SIG-M5 (cell line): ENCODE measurements around the gene RRP8.

Experiments
- DNase-seq: peaks from one replicate; lab custom pipeline; 2025; lab: John Stamatoyannopoulos, UW

Gene RRP8

DNA sequence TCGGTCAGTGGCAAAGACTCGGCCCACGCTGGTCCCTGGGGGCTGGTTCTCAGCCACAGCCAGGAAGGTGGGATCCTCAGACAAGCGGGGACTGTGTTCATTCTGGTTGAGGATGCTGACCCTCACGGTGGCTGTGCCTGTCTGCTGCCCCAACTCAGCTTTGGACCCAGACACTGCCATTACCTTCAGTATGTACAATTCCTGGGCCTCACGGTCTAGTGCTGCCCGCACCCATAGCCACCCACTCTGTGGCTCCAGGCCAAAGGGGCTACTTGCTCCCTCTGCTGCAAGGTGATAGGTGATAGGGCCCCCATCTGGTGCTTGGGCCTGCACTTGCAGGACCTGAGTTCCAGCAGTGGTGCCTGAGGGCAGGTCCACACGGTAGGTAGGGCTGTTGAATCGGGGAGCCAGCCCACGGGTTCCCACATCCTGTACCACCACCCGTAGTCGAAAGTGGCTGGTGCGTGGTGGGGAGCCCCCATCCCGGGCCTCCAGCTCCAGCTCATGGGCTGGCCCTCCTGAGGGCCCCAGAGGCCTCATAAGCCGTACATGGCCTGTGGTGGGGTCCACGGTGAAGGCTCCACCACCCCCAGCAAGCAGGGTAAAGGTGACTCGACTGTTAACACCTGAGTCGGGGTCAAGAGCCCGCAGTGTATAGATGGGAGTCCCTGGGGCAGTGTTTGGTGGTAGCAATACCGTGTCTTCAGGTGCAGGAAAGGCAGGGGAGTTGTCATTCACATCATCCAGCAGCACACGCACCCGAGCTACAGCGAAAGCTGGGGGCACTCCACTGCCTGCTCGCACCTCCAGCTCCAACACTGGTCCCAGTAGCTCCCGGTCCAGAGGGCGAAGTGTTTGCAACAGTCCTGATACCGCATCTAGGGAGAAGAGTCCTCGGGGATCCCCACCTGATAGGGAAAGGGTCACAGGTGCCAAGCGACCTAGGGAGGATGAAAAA is 29.0 kb upstream of the RRP8 start:
- no peak for DNase-seq

DNA sequence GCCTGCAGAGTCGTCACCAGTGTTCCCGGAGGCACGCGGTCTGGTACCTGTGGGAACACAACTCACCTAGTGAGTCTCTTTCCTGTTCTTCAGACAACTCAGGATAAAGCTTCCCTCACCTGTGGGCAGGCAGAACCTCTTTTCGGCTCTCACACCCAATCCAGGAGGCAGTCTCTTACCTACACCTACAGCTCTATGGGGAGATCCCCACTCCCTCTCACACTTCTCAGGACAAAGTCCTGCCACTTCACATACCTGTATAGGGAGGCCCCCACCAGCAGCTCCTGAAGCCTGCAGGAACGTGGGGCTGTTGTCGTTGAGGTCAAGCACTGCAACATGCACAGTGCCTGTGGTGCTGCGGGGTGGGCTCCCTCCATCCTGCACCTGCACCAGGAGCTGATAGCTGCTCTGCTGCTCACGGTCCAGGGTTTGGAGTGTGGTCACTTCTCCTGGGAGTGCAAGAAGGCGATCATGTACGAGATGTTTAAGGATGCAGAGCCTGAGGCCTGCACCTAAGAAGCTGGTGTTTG is 28.0 kb upstream of the RRP8 start:
- no peak for DNase-seq

DNA sequence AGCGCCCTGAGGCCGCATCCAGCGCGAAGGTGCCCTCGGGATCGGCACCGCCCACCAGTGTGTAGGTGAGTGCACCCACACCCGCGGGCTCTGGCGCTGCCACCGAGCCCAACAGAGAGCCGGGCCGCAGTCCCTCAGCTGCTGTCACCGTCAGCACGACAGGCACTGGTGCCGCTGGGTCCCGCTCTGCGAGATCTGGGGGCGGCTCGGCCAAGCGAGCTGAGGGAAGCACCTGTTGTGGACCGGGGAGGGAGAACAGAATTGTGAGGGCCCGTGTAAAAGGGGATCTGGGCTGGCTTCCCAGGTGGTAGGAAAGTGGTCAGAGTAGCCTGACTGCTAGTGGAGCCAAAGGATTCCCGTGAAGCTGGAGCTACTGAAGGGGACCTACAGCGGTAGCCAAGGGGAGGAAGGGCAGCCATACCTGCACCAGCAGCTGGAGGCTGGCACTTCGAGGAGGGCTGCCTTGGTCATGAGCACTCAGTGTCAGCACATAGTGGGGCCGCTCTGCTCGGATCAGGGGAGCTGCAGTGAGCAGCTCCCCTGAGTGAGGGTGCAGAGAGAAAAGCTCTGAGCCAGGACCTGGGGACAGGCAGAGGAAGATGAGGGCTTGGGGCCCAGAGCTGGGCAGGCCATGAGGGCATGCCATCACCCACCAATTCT is 27.3 kb upstream of the RRP8 start:
- DNase-seq: no peak

- no peak for DNase-seq
Observed at GRCh38 chr11:6629892-6630631, 26.6 kb upstream of the RRP8 start.

- no peak for DNase-seq
Observed at GRCh38 chr11:6629573-6629891, 26.1 kb upstream of the RRP8 start.

DNA sequence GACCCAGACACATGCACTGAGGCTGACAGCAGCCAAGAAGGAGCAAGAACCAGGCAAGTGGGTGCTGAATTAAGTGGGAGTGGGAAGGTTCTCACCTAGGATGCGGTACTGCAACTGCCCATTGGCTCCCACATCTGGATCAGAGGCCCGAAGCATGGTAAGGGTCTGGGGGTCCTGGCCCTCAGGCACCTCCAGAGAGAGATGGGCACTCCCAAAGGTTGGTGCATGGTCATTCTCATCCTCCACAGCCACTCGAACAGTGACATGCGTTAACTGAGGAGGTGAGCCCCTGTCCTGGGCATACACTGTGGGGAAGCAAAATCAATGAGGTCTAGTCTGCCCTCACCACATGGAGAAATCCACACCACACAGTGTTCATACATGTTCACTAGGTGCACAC is 25.1 kb upstream of the RRP8 start:
- DNase-seq: no peak

DNA sequence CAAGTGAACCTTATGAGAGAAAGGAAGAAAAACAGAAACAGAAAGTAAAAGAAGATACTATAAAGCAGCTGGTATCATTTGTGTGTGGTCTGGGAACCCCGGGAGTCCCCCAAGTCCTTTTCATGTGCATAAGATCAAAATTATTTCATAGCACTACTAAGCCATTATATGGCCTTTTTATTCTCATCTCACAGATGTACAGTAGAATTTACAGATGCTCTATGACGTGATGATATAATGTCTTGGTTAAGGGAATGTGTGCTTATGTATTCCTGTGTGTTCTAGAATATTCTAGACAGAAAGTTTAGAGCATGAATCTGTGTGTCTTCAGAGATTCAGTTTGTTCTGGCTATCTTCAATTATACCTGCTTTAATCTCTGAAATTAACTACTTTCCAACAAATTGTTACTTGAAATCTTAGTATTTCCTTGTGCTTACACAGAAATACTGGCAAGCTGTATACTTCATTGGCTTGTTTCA is 24.4 kb upstream of the RRP8 start:
- no peak for DNase-seq

DNA sequence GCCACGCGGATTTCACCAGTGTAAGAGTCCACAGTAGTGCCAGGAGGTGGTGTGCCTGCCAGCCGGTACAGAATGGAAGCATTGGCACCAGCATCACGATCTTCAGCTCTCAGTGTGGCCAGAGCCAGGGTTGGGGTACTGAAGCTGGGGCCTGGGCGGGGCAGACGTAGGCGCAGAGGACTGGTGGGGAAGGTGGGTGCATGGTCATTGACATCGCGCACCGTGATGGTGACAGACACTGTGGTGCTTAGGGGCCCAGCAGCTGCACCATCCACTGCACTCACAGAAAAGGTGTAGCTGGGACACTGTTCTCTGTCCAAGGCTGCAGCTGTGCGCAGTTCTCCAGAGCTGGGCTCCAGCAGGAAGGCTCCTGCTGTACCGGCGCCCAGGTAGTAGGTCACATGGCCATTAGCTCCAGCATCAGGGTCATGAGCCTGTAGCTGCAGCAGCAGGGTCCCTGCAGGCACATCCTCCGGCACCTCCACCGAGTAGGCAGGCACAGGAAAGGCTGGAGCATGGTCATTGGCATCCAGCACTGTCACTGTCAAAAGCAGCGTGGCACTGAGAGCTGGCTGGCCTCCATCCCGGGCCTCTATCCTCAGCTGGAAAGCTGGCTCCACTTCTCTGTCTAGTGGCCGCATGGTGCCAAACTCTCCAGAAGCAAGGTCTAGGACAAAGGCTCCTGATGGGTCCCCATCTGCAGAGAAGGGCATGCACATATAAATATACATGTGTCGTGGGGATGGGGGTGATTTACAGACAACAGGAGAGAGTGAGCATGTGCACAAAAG is 23.8 kb upstream of the RRP8 start:
- DNase-seq: no peak

DNA sequence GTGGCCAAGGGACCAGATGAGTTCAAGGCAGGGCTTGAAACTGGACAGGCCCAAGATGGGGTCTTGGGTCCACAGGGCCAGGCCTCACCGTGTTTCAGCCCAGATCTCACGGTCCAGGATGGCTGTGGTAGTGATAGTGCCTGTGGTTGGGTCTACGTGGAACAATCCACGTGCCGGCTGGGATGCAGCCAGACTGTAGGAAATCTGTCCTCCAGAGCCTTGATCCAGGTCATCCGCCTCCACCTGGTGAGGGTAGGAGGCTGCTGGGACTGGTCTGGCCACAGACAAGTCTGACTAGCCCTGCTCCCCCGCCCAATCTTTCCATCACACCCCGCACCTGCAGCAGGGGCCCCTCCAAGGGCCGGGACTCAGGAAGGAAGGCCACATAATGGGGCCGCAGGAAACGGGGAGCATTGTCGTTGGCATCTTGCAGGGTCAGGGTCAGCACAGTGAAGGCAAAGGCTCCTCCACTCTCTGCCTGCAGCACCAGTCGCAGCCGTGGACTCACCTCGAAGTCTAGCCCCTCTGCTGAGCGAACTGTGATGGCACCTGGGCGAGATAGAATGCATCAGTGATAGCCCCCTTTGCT is 22.5 kb upstream of the RRP8 start:
- no peak for DNase-seq

GRCh38 chr11:6625156-6625831 is 21.9 kb upstream of the RRP8 start:
- no peak for DNase-seq

- no peak for DNase-seq
Observed at GRCh38 chr11:6623391-6624363, 20.3 kb upstream of the RRP8 start.

- no peak for DNase-seq
Observed at GRCh38 chr11:6622261-6623171, 19.1 kb upstream of the RRP8 start.

GRCh38 chr11:6621711-6622211 is 18.3 kb upstream of the RRP8 start:
- DNase-seq: no peak

DNA sequence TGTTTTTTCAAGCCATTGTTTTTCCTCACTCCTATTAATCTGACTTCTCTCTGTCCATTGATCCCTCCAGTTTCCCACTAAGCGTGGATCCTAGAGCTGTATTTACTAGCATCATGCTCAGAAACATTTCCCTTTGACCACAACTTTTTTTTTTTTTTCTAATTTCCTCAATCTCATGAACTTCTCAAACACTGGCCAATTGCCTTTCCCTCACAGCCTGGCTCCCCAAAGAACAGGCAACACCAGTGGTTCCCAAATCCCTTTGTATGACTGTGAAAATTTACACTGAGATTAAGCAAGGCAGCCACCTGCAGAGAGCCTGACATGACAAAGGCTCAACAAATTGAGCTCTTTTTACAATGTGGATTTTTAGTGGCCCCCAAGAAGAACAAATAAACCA is 17.2 kb upstream of the RRP8 start:
- no peak for DNase-seq

DNA sequence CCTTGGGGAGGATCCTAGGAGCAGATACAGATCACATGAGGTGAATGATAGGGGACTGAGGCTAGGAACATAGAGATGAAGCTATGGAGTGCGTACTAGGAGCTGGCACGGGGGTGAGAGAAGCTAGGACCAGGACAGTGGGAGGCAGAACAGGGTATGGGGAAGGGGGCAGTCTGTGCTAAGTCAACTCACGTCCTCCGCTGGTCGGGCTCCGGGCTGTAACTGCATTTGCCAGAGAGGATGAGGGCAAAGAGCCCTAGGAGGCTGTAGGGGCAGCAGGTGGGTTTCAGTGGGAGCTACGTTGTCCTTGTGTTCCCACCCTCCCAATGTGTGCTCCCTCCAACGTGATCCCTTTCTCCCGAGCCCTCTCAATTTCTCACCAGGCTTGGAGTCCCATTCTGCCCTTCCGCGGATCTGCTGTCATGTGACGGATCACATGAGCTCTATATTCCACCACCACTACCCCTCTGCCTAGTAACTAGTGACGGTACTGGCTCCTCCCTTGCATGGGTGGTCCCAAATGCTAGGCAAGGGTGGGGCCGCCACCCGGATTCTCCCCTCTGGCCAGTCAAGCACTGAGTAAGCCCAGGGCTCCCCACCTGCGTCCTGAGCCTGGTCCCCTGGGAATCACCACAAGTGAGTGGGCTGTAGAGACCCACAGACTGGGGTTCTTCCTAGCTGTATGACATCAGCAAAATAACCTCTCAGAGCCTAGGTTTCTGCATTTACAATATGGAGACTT is 15.8 kb upstream of the RRP8 start, which contains the start of gene TPP1:
Gene TPP1, minus strand, starts transcription at position 419 of the 742 bp plus-strand sequence. Its CDS starts 22 bp downstream, at position 397.
- peak; percentile 23 for DNase-seq

- peak; percentile 72 for DNase-seq
Observed at GRCh38 chr11:6618117-6619003, 14.9 kb upstream of the RRP8 start.
